HG03378 (cell line): ENCODE measurements around the gene MID1.
A peak's percentile ranks its signal among the peaks of the same experiment; 100 is the strongest.
"Not testable (repeated sequence)": the region's sequence is repeated elsewhere in the genome, so short reads cannot be mapped to it uniquely, and the experiment has no call there.

Experiments
- ATAC-seq: cut with Tn5 transposase; IDR thresholded peaks from one replicate; pipeline ENCODE4 v1.9.1; 2021; ENCODE audit warnings: mild to moderate bottlenecking, moderate library complexity; ENCODE audit not compliant: unreplicated experiment

MID1 gene

DNA sequence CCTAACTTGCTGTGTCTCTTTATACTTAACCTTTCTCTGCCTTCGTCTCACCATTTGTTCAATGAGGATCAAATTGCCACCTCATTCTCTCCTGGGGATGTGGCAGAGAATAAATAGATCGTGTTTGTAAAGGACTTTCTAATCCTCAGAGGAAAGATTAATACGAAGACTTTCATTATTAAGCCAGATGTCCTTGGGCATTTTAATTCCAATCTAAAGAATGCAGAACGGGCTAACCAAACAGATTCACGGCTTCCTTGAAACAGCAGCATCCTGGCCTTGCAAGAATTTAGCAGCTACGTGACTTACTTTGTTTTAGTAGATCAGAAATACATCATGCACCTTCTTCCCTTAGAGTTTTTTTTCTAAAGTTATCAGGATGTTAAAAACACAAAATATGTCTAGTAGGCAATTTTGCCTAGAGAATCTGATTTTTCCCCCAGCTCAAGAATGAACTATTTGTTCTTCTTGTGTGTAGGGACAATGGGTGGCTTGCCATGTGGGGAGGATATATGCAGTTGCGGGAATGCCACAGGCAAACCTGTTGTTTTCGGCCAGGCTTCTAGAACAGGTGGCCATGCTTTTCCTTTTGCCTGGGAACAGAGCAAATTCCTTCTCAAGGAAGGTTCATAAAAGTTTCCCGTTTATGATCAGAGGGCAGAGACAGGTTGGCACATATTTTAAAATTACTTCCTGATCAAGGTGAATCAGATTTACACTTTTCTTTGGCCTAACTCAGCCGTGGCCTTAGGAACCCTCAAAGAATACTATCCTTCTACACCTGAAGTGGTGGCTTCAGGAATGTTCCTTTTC lies 3.0 kb downstream of the MID1 start:
- ATAC-seq = no peak

GRCh38 chrX:10615931-10616774 lies 4.2 kb downstream of the MID1 start:
- peak; percentile 73 for ATAC-seq

- no peak for ATAC-seq
Observed at GRCh38 chrX:10612215-10612614, 8.2 kb downstream of the MID1 start.

DNA sequence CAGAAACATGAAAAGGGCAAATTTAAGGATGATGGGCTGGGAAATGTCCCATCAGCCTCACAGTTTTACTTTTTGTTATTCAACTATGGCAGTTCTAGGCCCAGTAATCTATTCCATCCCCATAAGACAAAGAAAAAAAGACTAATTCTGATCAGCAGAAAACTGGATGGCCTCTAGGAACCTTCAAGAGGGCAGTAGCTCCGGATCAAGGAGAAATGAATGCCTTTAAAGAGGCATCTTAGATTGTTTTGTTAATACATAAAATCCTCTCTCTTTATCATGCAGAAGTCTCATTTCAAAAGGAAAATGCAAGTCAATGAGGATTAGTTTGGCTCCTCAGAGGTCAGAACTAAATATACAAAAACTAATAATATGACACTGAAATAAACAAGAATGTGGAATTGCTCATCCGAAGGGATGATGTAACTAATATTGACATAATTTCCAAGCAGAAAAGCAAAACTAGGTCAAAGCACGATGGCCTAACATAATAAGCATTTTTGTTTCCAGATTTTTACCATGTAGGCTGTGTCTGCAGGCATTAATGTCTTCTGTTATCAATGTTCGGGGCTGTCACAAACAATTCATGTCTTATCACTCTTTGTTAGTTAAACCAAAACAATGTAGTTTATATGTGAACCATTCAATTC lies 8.8 kb downstream of the MID1 start:
- no peak for ATAC-seq

DNA sequence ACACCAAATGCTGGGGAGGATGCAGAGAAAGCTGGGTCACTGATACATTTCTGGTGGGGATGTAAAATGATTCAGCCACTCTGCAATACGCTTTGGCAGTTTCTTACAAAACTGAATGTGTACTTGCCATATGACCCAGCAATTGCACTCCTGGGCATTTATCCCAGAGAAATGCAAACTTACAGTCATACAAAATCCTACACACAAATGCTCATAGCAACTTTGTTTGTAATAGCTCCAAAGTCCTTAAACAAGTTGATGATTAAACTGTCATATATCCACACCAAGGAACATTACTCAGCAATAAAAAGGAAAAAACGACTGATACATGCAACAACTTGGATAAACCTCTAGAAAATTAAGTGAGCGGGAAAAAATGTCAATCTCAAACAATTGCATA lies 12.3 kb downstream of the MID1 start:
- no peak for ATAC-seq

- no peak for ATAC-seq
Observed at GRCh38 chrX:10607233-10607632, 13.2 kb downstream of the MID1 start.

GRCh38 chrX:10603612-10604011 lies 16.8 kb downstream of the MID1 start:
- ATAC-seq = no peak

- ATAC-seq = no peak
Observed at GRCh38 chrX:10602646-10603045, 17.7 kb downstream of the MID1 start.

DNA sequence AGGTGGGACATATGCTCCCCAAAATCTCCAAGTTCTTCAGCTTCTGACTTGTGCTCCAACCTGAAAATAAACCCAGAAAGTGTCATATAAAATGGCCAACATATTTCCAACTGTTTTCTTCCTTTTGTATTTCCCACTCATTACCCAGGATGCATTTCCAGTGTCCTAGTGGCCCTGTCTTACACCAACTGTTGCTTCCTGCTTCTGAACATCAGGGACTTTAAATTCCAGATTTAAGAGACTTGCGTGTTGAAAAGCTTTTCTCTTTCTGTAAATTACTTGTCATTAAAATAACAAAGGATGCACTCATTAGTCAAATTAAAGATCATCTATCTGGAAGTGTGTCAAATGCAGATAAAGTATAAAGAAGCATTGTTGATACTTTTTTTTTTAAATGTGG lies 19.9 kb downstream of the MID1 start:
- ATAC-seq = no peak

- no peak for ATAC-seq
Observed at GRCh38 chrX:10598540-10598939, 21.8 kb downstream of the MID1 start.

DNA sequence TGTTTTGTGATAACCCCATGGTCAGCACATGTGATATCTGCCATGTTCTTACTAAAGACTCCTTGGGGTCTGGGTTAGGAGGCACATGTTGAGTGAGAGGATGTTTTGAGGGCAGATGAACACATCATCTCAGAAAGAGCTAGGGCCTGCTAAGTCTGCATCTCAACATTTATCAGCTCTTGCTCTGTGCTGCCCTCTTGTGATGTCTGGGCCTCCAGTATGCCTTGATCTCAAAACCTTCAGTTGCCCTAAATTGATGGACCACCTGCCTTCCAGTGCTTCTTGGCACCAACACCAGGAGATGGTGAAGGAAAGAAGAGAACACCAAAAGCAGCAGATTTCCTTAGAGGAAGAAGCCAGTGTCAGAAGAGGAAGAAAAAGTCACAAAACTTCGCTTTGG lies 22.5 kb downstream of the MID1 start:
- ATAC-seq = no peak

- no peak for ATAC-seq
Observed at GRCh38 chrX:10591363-10592335, 28.7 kb downstream of the MID1 start.

- not testable (repeated sequence) for ATAC-seq
Observed at GRCh38 chrX:10589787-10590186, 30.6 kb downstream of the MID1 start.

DNA sequence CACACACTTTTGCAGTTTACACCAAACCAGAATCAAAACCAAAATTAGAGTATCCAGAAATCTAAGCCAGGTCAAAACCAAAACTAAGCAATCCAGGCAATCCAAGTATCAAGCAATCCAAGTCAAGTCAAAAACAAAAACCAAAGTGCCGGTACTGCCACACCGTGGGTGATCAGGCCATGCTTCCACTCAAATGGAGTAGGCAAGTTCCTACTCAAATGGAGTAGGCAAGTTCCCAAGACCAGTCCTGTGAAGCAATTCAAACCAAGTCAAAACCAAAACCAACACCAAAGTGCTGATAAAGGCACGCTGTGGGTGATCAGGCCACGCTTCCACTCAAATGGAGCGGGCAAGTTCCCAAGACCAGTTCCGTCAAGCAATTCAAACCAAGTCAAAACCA lies 31.3 kb downstream of the MID1 start:
- no peak for ATAC-seq

DNA sequence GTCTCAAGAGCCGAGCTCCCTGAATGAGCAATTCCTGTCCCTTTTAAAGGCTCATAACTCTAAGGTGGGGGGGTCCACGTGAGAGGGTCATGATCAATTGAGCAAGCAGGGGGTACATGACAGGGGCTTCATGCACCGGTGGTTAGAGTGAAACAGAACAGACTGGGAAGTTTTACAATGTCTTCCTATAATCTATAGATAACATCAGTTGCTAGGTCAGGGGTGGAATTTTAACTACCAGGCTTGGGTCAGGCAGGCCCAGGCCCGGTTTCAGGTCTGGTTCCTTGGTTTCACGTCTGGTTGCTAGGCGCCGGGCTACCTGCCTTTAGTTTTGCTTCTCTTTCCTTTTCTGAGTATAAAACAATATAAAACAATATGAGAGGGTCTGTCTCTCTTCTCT lies 35.5 kb downstream of the MID1 start:
- not testable (repeated sequence) for ATAC-seq

- ATAC-seq = no peak
Observed at GRCh38 chrX:10582945-10583344, 37.4 kb downstream of the MID1 start.

DNA sequence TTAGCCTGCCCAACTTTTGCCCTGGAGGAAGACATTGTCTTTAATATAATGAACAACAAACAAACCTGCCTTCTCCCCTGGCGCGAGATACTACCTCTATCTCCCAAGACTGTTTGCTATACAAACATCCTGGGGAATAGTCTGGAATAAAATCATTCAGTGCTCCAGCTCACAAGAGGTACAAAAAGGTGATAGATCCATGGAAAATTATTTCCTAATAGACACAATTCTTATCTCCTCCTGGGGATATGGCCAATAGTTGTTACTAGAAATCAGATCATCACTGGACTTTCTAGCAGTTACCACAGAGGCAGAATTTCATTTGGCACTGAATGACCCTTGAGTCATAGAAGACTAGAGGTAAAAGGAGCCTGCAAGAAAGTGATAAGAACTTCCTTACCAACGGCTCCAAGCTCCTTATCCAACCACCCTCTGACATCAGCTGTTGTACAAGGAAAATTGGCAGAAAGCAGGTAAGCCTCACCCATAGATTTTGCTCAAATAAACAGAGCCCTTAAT lies 38.1 kb downstream of the MID1 start:
- no peak for ATAC-seq

- ATAC-seq = no peak
Observed at GRCh38 chrX:10579112-10580011, 41.0 kb downstream of the MID1 start.

DNA sequence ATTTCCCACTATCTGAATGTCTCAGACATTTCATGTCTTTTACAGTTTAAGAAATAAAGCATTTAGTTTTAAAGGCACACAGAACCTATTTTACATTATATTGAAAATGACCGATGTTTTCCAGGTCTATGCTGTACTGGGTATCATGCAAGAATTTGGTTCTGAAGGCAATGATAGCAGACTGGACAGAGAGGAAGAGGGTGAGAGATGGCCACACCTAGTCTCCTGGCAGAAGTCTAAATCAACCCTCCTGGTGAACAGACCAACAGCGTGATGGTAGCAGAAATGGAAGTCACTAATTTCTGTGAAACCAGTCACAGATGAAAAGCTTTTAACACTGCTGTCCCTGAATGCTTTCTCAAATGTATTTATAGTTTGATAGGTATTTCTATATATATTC lies 41.9 kb downstream of the MID1 start:
- no peak for ATAC-seq
